Breast epithelium (tissue), 4 donors: Measurements from ENCODE around the gene PRKN. TPM values are rescaled to one million over a fixed set of nuclear protein-coding genes. Genes with fewer than 3 reads are reported as not detected.

ENCODE experiments used
- DNase-seq, 2 donors: peaks; one replicate each; pipeline ENCODE4 v3.0.0-alpha.2; 2019; ENCODE audit warnings: low spot score in 2 of 2
- H3K27ac ChIP-seq, 2 donors: fragments of 200-600 bp; sonication (generic) in 1 of 2; one replicate each; pipeline ENCODE4 v1.5.1; 2016 to 2019; ENCODE audit warnings: mild to moderate bottlenecking in 1 of 2
- H3K27me3 ChIP-seq, 2 donors: fragments of 200-600 bp; sonication (generic) in 1 of 2; one replicate each; pipeline versions ENCODE4 v1.5.1 to v1.6.0; 2017 to 2019; ENCODE audit warnings: control low read depth in 1 of 2, mild to moderate bottlenecking in 1 of 2
- H3K36me3 ChIP-seq: fragments of 200-600 bp; one replicate; pipeline ENCODE4 v1.5.1; 2019
- H3K4me1 ChIP-seq, 2 donors: fragments of 200-600 bp; sonication (generic); one replicate each; pipeline ENCODE4 v1.5.1; 2016 to 2019; ENCODE audit warnings: control low read depth in 1 of 2
- H3K4me3 ChIP-seq, 3 donors: fragments of 200-600 bp; sonication (generic); 1 replicate in 2 of 3; 2 replicates in 1 of 3; pipeline ENCODE4 v1.5.1; 2016 to 2019; ENCODE audit warnings: mild to moderate bottlenecking in 3 of 3, moderate library complexity in 2 of 3
- H3K9me3 ChIP-seq, 2 donors: fragments of 200-600 bp; sonication (generic) in 1 of 2; one replicate each; pipeline ENCODE4 v1.5.1; 2016 to 2019; ENCODE audit warnings: control low read depth in 1 of 2
- CTCF ChIP-seq, 3 donors: fragments of 450-650 bp; IDR thresholded peaks; one replicate each; pipeline ENCODE4 v1.5.1; 2016 to 2017; ENCODE audit warnings: antibody characterized with exemption in 3 of 3, mild to moderate bottlenecking in 3 of 3, moderate library complexity in 3 of 3
- POLR2A ChIP-seq: fragments of 450-650 bp; IDR thresholded peaks from one replicate; pipeline ENCODE4 v1.6.1; 2016; ENCODE audit warnings: antibody characterized with exemption, mild to moderate bottlenecking, moderate library complexity
- POLR2AphosphoS5 ChIP-seq, 3 donors: sonication (generic); formaldehyde crosslinking; IDR thresholded peaks; one replicate each; pipeline ENCODE4 v1.6.1; 2017; ENCODE audit warnings: antibody characterized with exemption in 3 of 3
- intact Hi-C: fragments of 100-400 bp; cut with DNase I; formaldehyde crosslinking; loops from one replicate; pipeline ENCODE4 v1.15.1; 2023; ENCODE audit warnings: low total_unique reads
- total RNA-seq, 3 donors: library from RNA; depleted of rRNA; stranded (reverse); fragments of >200 nt; gene quantifications; one replicate each; pipeline ENCODE4 v1.1.0, GENCODE V29; 2016

The PRKN gene
- total RNA-seq, 3 donors from 2014 or later: 7.2 to 19.0 (median 11.2) TPM

GRCh38 chr6:162770136-162770535, 42.6 kb upstream of the PRKN start:
- H3K27ac ChIP-seq: no peak overlapping the region
- intact Hi-C loops: no loop called here
- no peaks in the 10 kb centered on the region for H3K27me3 ChIP-seq
- no peaks in the 10 kb centered on the region for H3K36me3 ChIP-seq
- no peaks in the 10 kb centered on the region for H3K9me3 ChIP-seq
- no peaks in the 10 kb centered on the region for H3K4me1 ChIP-seq
- DNase-seq: no peak
- H3K4me3 ChIP-seq: no peak overlapping the region
- TF ChIP-seq POLR2A (no peak), CTCF (IDR thresholded peaks at IDR 0.05) (no peak), POLR2AphosphoS5 (IDR thresholded peaks at IDR 0.05) (no peak)

- DNase-seq: no peak
- Histone ChIP-seq H3K4me1 (no peaks in the 10 kb centered on the region), H3K27ac (no peak overlapping the region), H3K4me3 (no peak overlapping the region), H3K36me3 (no peaks in the 10 kb centered on the region), H3K9me3 (no peaks in the 10 kb centered on the region), H3K27me3 (no peaks in the 10 kb centered on the region)
- intact Hi-C loops: no loop called here
- TF ChIP-seq POLR2A (no peak), POLR2AphosphoS5 (IDR thresholded peaks at IDR 0.05) (no peak), CTCF (IDR thresholded peaks at IDR 0.05) (no peak)
These were observed 26.2 kb upstream of the PRKN start for GRCh38 chr6:162753775-162754174.

GRCh38 chr6:162751211-162751859, 23.8 kb upstream of the PRKN start:
- Histone ChIP-seq H3K27ac (no peak overlapping the region), H3K9me3 (no peaks in the 10 kb centered on the region), H3K27me3 (no peaks in the 10 kb centered on the region), H3K4me3 (no peak overlapping the region), H3K36me3 (no peaks in the 10 kb centered on the region), H3K4me1 (no peaks in the 10 kb centered on the region)
- TF ChIP-seq CTCF (IDR thresholded peaks at IDR 0.05): no peak
- TF ChIP-seq POLR2A: no peak
- no peak for TF ChIP-seq POLR2AphosphoS5 (IDR thresholded peaks at IDR 0.05)
- DNase-seq: no peak
- intact Hi-C loops: no loop called here

GRCh38 chr6:162750776-162751175, 23.2 kb upstream of the PRKN start:
- no peak for TF ChIP-seq POLR2AphosphoS5 (IDR thresholded peaks at IDR 0.05)
- TF ChIP-seq POLR2A: no peak
- Histone ChIP-seq H3K27me3 (no peaks in the 10 kb centered on the region), H3K36me3 (no peaks in the 10 kb centered on the region), H3K9me3 (no peaks in the 10 kb centered on the region), H3K27ac (no peak overlapping the region), H3K4me3 (no peak overlapping the region), H3K4me1 (no peaks in the 10 kb centered on the region)
- no peak for DNase-seq
- intact Hi-C loops: no loop called here

GRCh38 chr6:162736961-162737360, 9.4 kb upstream of the PRKN start:
- intact Hi-C loops: no loop called here
- no peak overlapping the region for H3K27ac ChIP-seq
- H3K9me3 ChIP-seq: no peaks in the 10 kb centered on the region
- H3K4me3 ChIP-seq: no peak overlapping the region
- TF ChIP-seq POLR2AphosphoS5 (IDR thresholded peaks at IDR 0.05) (no peak), CTCF (IDR thresholded peaks at IDR 0.05) (no peak), POLR2A (no peak)
- H3K36me3 ChIP-seq: no peaks in the 10 kb centered on the region
- no peaks in the 10 kb centered on the region for H3K27me3 ChIP-seq
- H3K4me1 ChIP-seq: no peaks in the 10 kb centered on the region
- no peak for DNase-seq
